GM12872 (cell line): Measurements from ENCODE around the gene PSMB2.

Source experiments
- TF ChIP-seq, protein P1 (sequence below): IDR thresholded peaks from 3 replicates; pipeline ENCODE4 v1.5.1; 2011; ENCODE audit warnings: low read depth, mild to moderate bottlenecking, low read length, moderate library complexity; ENCODE audit not compliant: insufficient read depth

PSMB2 gene

DNA sequence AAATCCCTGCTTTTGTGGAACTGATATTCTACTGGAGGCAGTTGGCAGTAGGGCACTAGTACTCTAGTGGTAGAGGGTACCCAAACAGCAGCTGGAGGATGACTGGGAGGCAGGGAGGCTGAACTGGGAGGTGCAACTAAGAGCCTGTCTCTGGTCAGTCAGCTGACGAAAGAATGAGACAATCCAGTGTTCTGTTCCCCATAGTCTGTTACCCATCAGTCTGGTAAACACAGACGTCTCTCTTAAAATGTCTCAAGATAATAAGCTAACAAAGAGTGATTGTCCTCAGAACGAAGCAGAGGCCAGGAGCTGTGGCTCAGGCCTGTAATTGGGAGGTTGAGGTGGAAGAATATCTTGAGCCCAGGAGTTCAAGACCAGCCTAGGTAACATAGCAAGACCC is 37.9 kb downstream of the PSMB2 start:
- TF ChIP-seq, protein P1, sequence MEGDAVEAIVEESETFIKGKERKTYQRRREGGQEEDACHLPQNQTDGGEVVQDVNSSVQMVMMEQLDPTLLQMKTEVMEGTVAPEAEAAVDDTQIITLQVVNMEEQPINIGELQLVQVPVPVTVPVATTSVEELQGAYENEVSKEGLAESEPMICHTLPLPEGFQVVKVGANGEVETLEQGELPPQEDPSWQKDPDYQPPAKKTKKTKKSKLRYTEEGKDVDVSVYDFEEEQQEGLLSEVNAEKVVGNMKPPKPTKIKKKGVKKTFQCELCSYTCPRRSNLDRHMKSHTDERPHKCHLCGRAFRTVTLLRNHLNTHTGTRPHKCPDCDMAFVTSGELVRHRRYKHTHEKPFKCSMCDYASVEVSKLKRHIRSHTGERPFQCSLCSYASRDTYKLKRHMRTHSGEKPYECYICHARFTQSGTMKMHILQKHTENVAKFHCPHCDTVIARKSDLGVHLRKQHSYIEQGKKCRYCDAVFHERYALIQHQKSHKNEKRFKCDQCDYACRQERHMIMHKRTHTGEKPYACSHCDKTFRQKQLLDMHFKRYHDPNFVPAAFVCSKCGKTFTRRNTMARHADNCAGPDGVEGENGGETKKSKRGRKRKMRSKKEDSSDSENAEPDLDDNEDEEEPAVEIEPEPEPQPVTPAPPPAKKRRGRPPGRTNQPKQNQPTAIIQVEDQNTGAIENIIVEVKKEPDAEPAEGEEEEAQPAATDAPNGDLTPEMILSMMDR, result no peak

- TF ChIP-seq, protein P1, result no peak
Measured at GRCh38 chr1:35600593-35600992, 40.7 kb downstream of the PSMB2 start.

DNA sequence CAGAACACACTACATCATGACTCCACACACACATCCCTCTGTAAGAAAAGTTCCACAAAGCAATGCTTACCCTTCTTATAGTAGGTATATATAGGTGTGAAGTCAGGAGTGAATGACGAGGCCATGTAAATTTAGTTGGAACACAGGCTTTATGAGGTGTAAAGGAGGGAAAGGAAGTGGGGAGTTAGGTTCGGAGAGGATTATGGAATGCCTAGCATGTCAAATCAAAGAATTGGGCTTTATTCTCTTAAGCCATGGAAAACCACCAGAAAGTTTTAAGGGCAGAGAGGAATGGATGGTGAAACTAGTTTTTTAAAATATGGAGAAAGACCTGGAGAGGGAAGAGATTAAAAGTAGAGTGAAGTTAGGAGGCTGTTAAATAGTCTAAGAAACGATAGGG is 41.9 kb downstream of the PSMB2 start:
- TF ChIP-seq, protein P1, result no peak

- TF ChIP-seq, protein P1, result no peak
Measured at GRCh38 chr1:35598895-35599294, 42.4 kb downstream of the PSMB2 start.

DNA sequence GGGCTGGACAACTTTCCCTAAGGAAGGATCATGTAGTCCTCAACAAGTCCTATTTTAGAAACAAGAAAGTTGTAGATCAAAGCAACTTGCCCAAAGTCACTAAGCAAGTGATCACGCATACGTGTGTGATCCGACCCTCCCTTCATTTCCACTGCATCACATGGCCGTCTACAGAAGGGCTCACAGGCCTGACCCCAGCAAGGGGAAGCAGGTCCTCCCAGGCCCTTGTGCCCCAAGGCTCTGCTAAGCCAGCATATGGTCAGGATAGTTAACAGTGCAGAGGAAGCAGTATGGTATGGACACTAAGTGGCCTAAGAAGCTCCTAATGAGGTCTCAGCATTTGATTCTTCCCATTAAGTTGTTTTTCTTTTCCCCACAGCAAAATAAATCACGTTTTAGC is 43.5 kb downstream of the PSMB2 start:
- TF ChIP-seq, protein P1, result no peak

GRCh38 chr1:35595684-35596083 is 45.6 kb downstream of the PSMB2 start:
- TF ChIP-seq, protein P1, result no peak

- TF ChIP-seq, protein P1, result no peak
Measured at GRCh38 chr1:35594005-35594760, 47.1 kb downstream of the PSMB2 start.
